H1 (cell line): ENCODE data around the gene GTSF1L. TPM values are rescaled to one million over a fixed set of nuclear protein-coding genes. Genes with fewer than 3 reads are reported as not detected.

ENCODE experiments used
- CTCF ChIA-PET: fragments of 300-600 bp; sonication (Branson Sonifier 250); formaldehyde crosslinking; loops from one replicate; lab custom pipeline; 2021; ENCODE audit not compliant: partially characterized antibody; lab: Charles Lee
- POLR2A ChIA-PET: fragments of 300-600 bp; sonication (Branson Sonifier 250); formaldehyde crosslinking; loops from one replicate; lab custom pipeline; 2021; ENCODE audit warnings: inconsistent platforms; ENCODE audit not compliant: partially characterized antibody; lab: Charles Lee
- DNase-seq, 2 experiments: peaks; one replicate each; pipeline versions ENCODE4 v3.0.0 to v3.0.0-alpha.2; 2010 to 2022; ENCODE audit warnings: low spot score in 2 of 2, low read depth in 1 of 2, mixed read lengths in 1 of 2
- FAIRE-seq: peaks from 2 replicates; lab custom pipeline; 2011; peaks lifted over from hg19 to GRCh38; lab: Jason Lieb, UNC
- H2AFZ ChIP-seq: 2 replicates; pipeline ENCODE4 v1.8.1; 2012; ENCODE audit warnings: low read length, inconsistent platforms
- H2AK5ac ChIP-seq: 2 replicates; pipeline ENCODE4 v1.6.1; 2013; ENCODE audit warnings: low read depth, low read length
- H2BK120ac ChIP-seq: replicated peaks from 2 replicates; pipeline ENCODE3; 2013; ENCODE audit warnings: low read depth, low read length, inconsistent platforms
- H2BK12ac ChIP-seq: 2 replicates; pipeline ENCODE4 v1.6.1; 2013; ENCODE audit warnings: low read depth, low read length
- H2BK15ac ChIP-seq: 2 replicates; pipeline ENCODE4 v1.6.1; 2013; ENCODE audit warnings: low read length
- H2BK20ac ChIP-seq: 2 replicates; pipeline ENCODE4 v1.6.1; 2013; ENCODE audit warnings: low read length
- H2BK5ac ChIP-seq: 2 replicates; pipeline ENCODE4 v1.6.1; 2013; ENCODE audit warnings: low read depth, low read length
- H3K14ac ChIP-seq: 2 replicates; pipeline ENCODE4 v1.6.1; 2013; ENCODE audit warnings: inconsistent platforms; ENCODE audit not compliant: insufficient read length
- H3K18ac ChIP-seq: 2 replicates; pipeline ENCODE4 v1.6.1; 2013; ENCODE audit warnings: low read length; ENCODE audit errors: extremely low read depth
- H3K23ac ChIP-seq: 2 replicates; pipeline ENCODE4 v1.6.1; 2013; ENCODE audit warnings: inconsistent platforms; ENCODE audit not compliant: insufficient read length
- H3K23me2 ChIP-seq: 2 replicates; pipeline ENCODE4 v1.6.1; 2013; ENCODE audit warnings: low read depth, low read length
- H3K27ac ChIP-seq: 2 replicates; pipeline ENCODE4 v1.6.1; 2011; ENCODE audit warnings: low read depth, low read length, inconsistent platforms
- H3K27me3 ChIP-seq, 4 experiments: replicated peaks in 1 of 4; 1 replicate in 1 of 4; 2 replicates in 3 of 4; pipeline versions ENCODE4 v1.6.1 to v1.8.1; 2011 to 2013; ENCODE audit warnings: low read length in 3 of 4, mild to moderate bottlenecking in 3 of 4, inconsistent platforms in 2 of 4, mixed read lengths in 2 of 4, moderate library complexity in 1 of 4; ENCODE audit not compliant: control insufficient read depth in 3 of 4, insufficient read depth in 3 of 4; ENCODE audit errors: extremely low read depth in 1 of 4
- H3K36me3 ChIP-seq, 4 experiments: 2 replicates each; pipeline versions ENCODE4 v1.6.1 to v1.8.1; 2011 to 2013; ENCODE audit warnings: mild to moderate bottlenecking in 4 of 4, low read length in 3 of 4, moderate library complexity in 2 of 4, control low read depth in 1 of 4, inconsistent platforms in 1 of 4; ENCODE audit not compliant: insufficient read depth in 4 of 4, control insufficient read depth in 2 of 4
- H3K4ac ChIP-seq: replicated peaks from 2 replicates; pipeline ENCODE3; 2013; ENCODE audit warnings: low read length, low read depth, mixed read lengths, inconsistent platforms; ENCODE audit not compliant: insufficient read length
- H3K4me1 ChIP-seq, 4 experiments: replicated peaks in 1 of 4; 1 replicate in 1 of 4; 2 replicates in 3 of 4; pipeline versions ENCODE4 v1.6.1 to v1.8.1; 2011 to 2013; ENCODE audit warnings: low read length in 3 of 4, inconsistent platforms in 2 of 4, mixed read lengths in 1 of 4; ENCODE audit not compliant: insufficient read depth in 4 of 4, control insufficient read depth in 3 of 4
- H3K4me2 ChIP-seq, 2 experiments: 2 replicates each; pipeline versions ENCODE4 v1.6.1 to v1.8.1; 2011 to 2013; ENCODE audit warnings: low read depth in 2 of 2, low read length in 2 of 2, control low read depth in 1 of 2, inconsistent platforms in 1 of 2, mild to moderate bottlenecking in 1 of 2; ENCODE audit not compliant: insufficient read depth in 1 of 2
- H3K4me3 ChIP-seq, 4 experiments: fragments of 200-600, 300-600 bp in 1 of 4; sonication (generic), shearing (Covaris generic), sonication (Bioruptor Twin) in 1 of 4; 2 replicates each; pipeline versions ENCODE4 v1.5.1 to v1.8.1; 2011 to 2016; ENCODE audit warnings: low read length in 4 of 4, low read depth in 3 of 4, control low read depth in 2 of 4, inconsistent platforms in 2 of 4, mild to moderate bottlenecking in 2 of 4, mixed read lengths in 1 of 4, moderate library complexity in 1 of 4; ENCODE audit not compliant: insufficient read depth in 2 of 4; ENCODE audit errors: extremely low read depth in 1 of 4
- H3K56ac ChIP-seq: replicated peaks from 2 replicates; pipeline ENCODE3; 2013; ENCODE audit warnings: low read depth, mild to moderate bottlenecking, mixed read lengths, low read length, inconsistent platforms; ENCODE audit not compliant: insufficient read length
- H3K79me1 ChIP-seq: 2 replicates; pipeline ENCODE4 v1.6.1; 2013; ENCODE audit warnings: low read depth, low read length, control low read depth
- H3K79me2 ChIP-seq, 2 experiments: 2 replicates each; pipeline versions ENCODE4 v1.6.1 to v1.8.1; 2012 to 2013; ENCODE audit warnings: low read length in 2 of 2, mild to moderate bottlenecking in 2 of 2, inconsistent platforms in 1 of 2; ENCODE audit not compliant: insufficient read depth in 2 of 2, control insufficient read depth in 1 of 2
- H3K9ac ChIP-seq, 4 experiments: replicated peaks in 1 of 4; 1 replicate in 1 of 4; 2 replicates in 3 of 4; pipeline versions ENCODE4 v1.6.1 to v1.8.1; 2011 to 2013; ENCODE audit warnings: low read depth in 3 of 4, low read length in 3 of 4, control low read depth in 2 of 4, mild to moderate bottlenecking in 2 of 4, moderate library complexity in 2 of 4, inconsistent platforms in 1 of 4; ENCODE audit errors: extremely low read depth in 1 of 4
- H3K9me3 ChIP-seq, 2 experiments: 2 replicates each; pipeline versions ENCODE4 v1.6.1 to v1.8.1; 2012 to 2013; ENCODE audit warnings: mild to moderate bottlenecking in 2 of 2, moderate library complexity in 2 of 2, control low read depth in 1 of 2, inconsistent platforms in 1 of 2, low read depth in 1 of 2, low read length in 1 of 2, mixed read lengths in 1 of 2; ENCODE audit not compliant: insufficient read depth in 2 of 2
- H4K20me1 ChIP-seq, 2 experiments: replicated peaks in 1 of 2; 2 replicates each; pipeline versions ENCODE3 to v1.8.1; 2011 to 2013; ENCODE audit warnings: inconsistent platforms in 2 of 2, low read length in 2 of 2, mild to moderate bottlenecking in 1 of 2; ENCODE audit not compliant: insufficient read depth in 2 of 2, control insufficient read depth in 1 of 2
- H4K5ac ChIP-seq: 2 replicates; pipeline ENCODE4 v1.6.1; 2013; ENCODE audit warnings: low read length, low read depth, mixed read lengths, inconsistent platforms; ENCODE audit not compliant: insufficient read length
- H4K8ac ChIP-seq: 2 replicates; pipeline ENCODE4 v1.8.0; 2013; ENCODE audit warnings: mild to moderate bottlenecking, moderate library complexity, low read length, inconsistent platforms; ENCODE audit not compliant: insufficient read depth; ENCODE audit errors: extremely low read depth
- H4K91ac ChIP-seq: replicated peaks from 2 replicates; pipeline ENCODE3; 2013; ENCODE audit warnings: low read length, mixed read lengths, inconsistent platforms; ENCODE audit not compliant: insufficient read length
- ASH2L ChIP-seq: fragments of 200-600, 300-600 bp; sonication (generic); IDR thresholded peaks from one replicate; pipeline ENCODE4 v1.7.1; 2017; ENCODE audit warnings: low read length
- CTBP2 ChIP-seq: IDR thresholded peaks from 2 replicates; pipeline ENCODE4 v1.7.0; 2011; ENCODE audit warnings: borderline replicate concordance, mild to moderate bottlenecking, moderate library complexity, mixed read lengths, low read length; ENCODE audit not compliant: insufficient read depth, insufficient read length
- POLR2A ChIP-seq, 2 experiments: IDR thresholded peaks; 1 replicate in 1 of 2; 2 replicates in 1 of 2; pipeline ENCODE4 v1.6.1; 2011; ENCODE audit warnings: low read depth in 2 of 2, low read length in 2 of 2, mild to moderate bottlenecking in 2 of 2; ENCODE audit errors: control extremely low read depth in 1 of 2
- WGBS, 2 experiments: shearing (Covaris generic) in 1 of 2; methylation state at CpG; one replicate each; pipeline versions ENCODE4 v1.1.6 to v1.1.7; 2013 to 2015; ENCODE audit warnings: low lambda C conversion rate in 2 of 2, mixed read lengths in 2 of 2, inconsistent platforms in 1 of 2, low coverage in 1 of 2, missing lambda C conversion rate in 1 of 2; ENCODE audit not compliant: insufficient replicate concordance in 2 of 2, insufficient coverage in 1 of 2, insufficient read length in 1 of 2; ENCODE audit errors: extremely low coverage in 1 of 2, missing lambda C conversion rate in 1 of 2; 5-methylcytosine and 5-hydroxymethylcytosine counted together
- polyA plus RNA-seq, 7 experiments: library from polyadenylated mRNA; depleted of rRNA in 3 of 7; stranded (reverse) in 5 of 7; unstranded in 2 of 7; fragments of >200 nt in 5 of 7; fragments of 200-250 nt in 2 of 7; gene quantifications; 1 replicate in 5 of 7; 2 replicates in 1 of 7; 4 replicates in 1 of 7; pipeline versions ENCODE4 v1.2.1 to v1.2.3, GENCODE V29; 2011 to 2013; ENCODE audit warnings: missing spikeins in 2 of 7, mixed read lengths in 2 of 7
- total RNA-seq: library from RNA; stranded (reverse); fragmentation: NEBNext Ultra II Directional; extraction: Animal tissue kit (Norgen Biotek cat#: 25700); gene quantifications from 2 replicates; pipeline ENCODE4 v1.2.1, GENCODE V29; 2021

The GTSF1L gene
- total and polyA plus RNA-seq, 2 of the 8 experiments (the other 6 are each of a cell fraction or from before 2014, with no cell fraction given), result not detected

- 90% methylated on average over 8 of the region's 8 CpGs; no CpG with 5 or more reads in 1 of the 2 experiments for WGBS, 2 experiments
- Histone ChIP-seq H3K56ac (no peak overlapping the region), H3K79me2 (no peaks in the 10 kb centered on the region), H2AFZ (no peak overlapping the region), H3K4ac (no peak overlapping the region), H3K27me3 (no peaks in the 10 kb centered on the region; a peak in 1 of 7 replicates), H3K14ac (no peak overlapping the region), H3K36me3 (no peaks in the 10 kb centered on the region), H2AK5ac (no peak overlapping the region), H3K79me1 (no peaks in the 10 kb centered on the region), H4K91ac (no peak overlapping the region), H3K27ac (no peak overlapping the region), H3K23me2 (0 out of 2 replicates have a peak, but pooled peaks cover 2% of the 10 kb centered on the region), H3K9ac (no peak overlapping the region), H2BK5ac (no peak overlapping the region), H4K20me1 (no peaks in the 10 kb centered on the region), H3K4me2 (no peak overlapping the region), H3K4me1 (peaks cover 0 to 12% (median 2%) of the 10 kb centered on the region in 4 experiments; a peak in 3 of 7 replicates), H4K8ac (no peak overlapping the region), H2BK15ac (no peak overlapping the region), H4K5ac (no peak overlapping the region), H3K9me3 (no peaks in the 10 kb centered on the region), H2BK12ac (no peak overlapping the region), H3K4me3 (no peak overlapping the region), H3K18ac (no peak overlapping the region), H3K23ac (no peak overlapping the region), H2BK20ac (no peak overlapping the region), H2BK120ac (no peak overlapping the region)
- FAIRE-seq, result no peak
- no peak for TF ChIP-seq CTBP2
- TF ChIP-seq ASH2L, result no peak
- no peak for TF ChIP-seq POLR2A (IDR thresholded peaks at IDR 0.05; ENCODE audit: control extremely low read depth in 1 of 2, low read depth in 2 of 2, low read length in 2 of 2)
- CTCF ChIA-PET, result interaction anchor here (0.6 to 1.1 kb wide), 4 partner anchors 23 to 370 kb away, joined by 3 read pairs; no protein-coding TSS in a partner anchor
- DNase-seq, result no peak
- POLR2A ChIA-PET, result interaction anchor here (0.7 to 1.3 kb wide), 3 partner anchors 51 to 187 kb away, joined by 3 to 4 read pairs (median 4); no protein-coding TSS in a partner anchor
These were observed 4.7 kb downstream of the GTSF1L start for GRCh38 chr20:43722153-43722505.
